ENCODE results near the gene BCOR.

DNA sequence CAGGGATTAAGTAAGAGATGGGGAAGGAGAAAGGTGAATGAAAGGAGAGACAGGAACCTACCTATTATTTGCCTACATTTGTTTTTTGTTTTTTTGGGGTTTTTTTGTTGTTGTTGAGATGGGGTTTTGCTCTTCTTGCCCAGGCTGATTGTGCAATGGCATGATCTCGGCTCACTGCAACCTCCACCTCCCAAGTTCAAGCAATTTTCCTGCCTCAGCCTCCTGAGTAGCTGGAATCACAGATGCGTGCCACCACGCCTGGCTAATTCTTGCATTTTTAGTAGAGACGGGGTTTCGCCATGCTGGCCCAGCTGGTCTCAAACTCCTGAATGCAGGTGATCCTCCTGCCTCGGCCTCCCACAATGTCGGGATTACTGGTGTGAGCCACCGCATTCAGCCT lies 57.9 kb downstream of the BCOR start:
- TF ChIP-seq POLR2AphosphoS5 (IDR thresholded peaks at IDR 0.05) = no peak
- TF ChIP-seq CTCF (IDR thresholded peaks at IDR 0.05) = no peak

Data from suprapubic skin (tissue), 3 donors.